HepG2 (cell line): ENCODE data around the gene STAP1. TPM values are rescaled to one million over a fixed set of nuclear protein-coding genes. Genes with fewer than 3 reads are reported as not detected.

Source experiments
- ATAC-seq: fragments of 200-7000 bp; cut with Tn5 transposase; 3 replicates; pipeline ENCODE4 v1.9.1; 2020; ENCODE audit warnings: mild to moderate bottlenecking, moderate library complexity
- BruUV-seq: library from RNA; stranded (reverse); fragments of 400-500 nt; replicated peaks from 2 replicates; lab custom pipeline; 2021; lab: Mats Ljungman, UMichigan
- CTCF ChIA-PET: fragments of 300-600 bp; formaldehyde crosslinking; extraction: SDS; loops from one replicate; lab custom pipeline; 2021; ENCODE audit warnings: low total read pairs, inconsistent platforms, low intra/inter-chr PET ratio; lab: Yijun Ruan, JAX
- POLR2A ChIA-PET: fragments of 350-600 bp; sonication (Branson Sonifier 250); formaldehyde crosslinking; loops from one replicate; lab custom pipeline; 2020; ENCODE audit warnings: antibody characterized with exemption, inconsistent platforms; lab: Yijun Ruan, JAX
- DNase-seq: peaks from one replicate; pipeline ENCODE4 v3.0.0-alpha.2; 2015; ENCODE audit warnings: low spot score
- FAIRE-seq: peaks from 3 replicates; lab custom pipeline; 2011; peaks lifted over from hg19 to GRCh38; lab: Jason Lieb, UNC
- H2AFZ ChIP-seq: one replicate; pipeline ENCODE4 v1.6.1; 2011; ENCODE audit warnings: low read length, inconsistent platforms
- H3K27ac ChIP-seq: fragments of 300-600 bp; 3 replicates; pipeline ENCODE4 v1.8.0; 2011; ENCODE audit warnings: mixed run types, mild to moderate bottlenecking, mixed read lengths, low read length, inconsistent platforms; ENCODE audit not compliant: insufficient read depth; ENCODE audit errors: extremely low read length
- H3K27me3 ChIP-seq, 2 experiments: fragments of 200-600 bp in 1 of 2; 2 replicates in 1 of 2; 3 replicates in 1 of 2; pipeline versions ENCODE4 v1.6.0 to v1.8.0; 2011; ENCODE audit warnings: low read length in 2 of 2, mild to moderate bottlenecking in 2 of 2, moderate library complexity in 2 of 2, inconsistent platforms in 1 of 2; ENCODE audit not compliant: insufficient read depth in 2 of 2, control insufficient read depth in 1 of 2
- H3K36me3 ChIP-seq, 2 experiments: fragments of 200-600 bp in 1 of 2; replicated peaks in 1 of 2; 2 replicates in 1 of 2; 3 replicates in 1 of 2; pipeline versions ENCODE4 v1.5.1 to v1.8.0; 2011; ENCODE audit warnings: low read length in 2 of 2, inconsistent platforms in 1 of 2; ENCODE audit not compliant: insufficient read depth in 2 of 2, control insufficient read depth in 1 of 2
- H3K4me1 ChIP-seq: 2 replicates; pipeline ENCODE4 v1.5.1; 2012; ENCODE audit warnings: low read length, inconsistent platforms; ENCODE audit not compliant: insufficient read depth
- H3K4me2 ChIP-seq: 2 replicates; pipeline ENCODE4 v1.6.0; 2011; ENCODE audit warnings: low read depth, low read length, inconsistent platforms
- H3K4me3 ChIP-seq, 3 experiments: fragments of 200-600 bp in 1 of 3; sonication (generic), shearing (Covaris generic) in 1 of 3; replicated peaks in 1 of 3; 2 replicates each; pipeline ENCODE4 v1.5.1; 2011 to 2016; ENCODE audit warnings: low read length in 3 of 3, inconsistent platforms in 2 of 3, low read depth in 2 of 3, mild to moderate bottlenecking in 2 of 3, control low read depth in 1 of 3, mixed read lengths in 1 of 3; ENCODE audit not compliant: insufficient read depth in 1 of 3
- H3K79me2 ChIP-seq: one replicate; pipeline ENCODE4 v1.6.1; 2011; ENCODE audit warnings: low read length, inconsistent platforms; ENCODE audit not compliant: insufficient read depth
- H3K9ac ChIP-seq: 2 replicates; pipeline ENCODE4 v1.6.0; 2011; ENCODE audit warnings: mild to moderate bottlenecking, low read depth, low read length, inconsistent platforms; ENCODE audit not compliant: insufficient read depth
- H3K9me3 ChIP-seq: 2 replicates; pipeline ENCODE4 v1.5.1; 2012; ENCODE audit warnings: mild to moderate bottlenecking, low read length
- H4K20me1 ChIP-seq: 2 replicates; pipeline ENCODE4 v1.6.0; 2011; ENCODE audit warnings: inconsistent platforms, mild to moderate bottlenecking, low read length, moderate library complexity; ENCODE audit not compliant: insufficient read depth
- E2F5 ChIP-seq: sonication (generic); formaldehyde crosslinking; conservative IDR thresholded peaks from 2 replicates; pipeline ENCODE4 v1.4.0; 2020; ENCODE audit warnings: missing genetic modification reagents
- IKZF4 ChIP-seq: sonication (generic); formaldehyde crosslinking; IDR thresholded peaks from 2 replicates; pipeline ENCODE4 v1.5.1; 2020; ENCODE audit warnings: borderline replicate concordance, mild to moderate bottlenecking, low read depth, missing genetic modification reagents; ENCODE audit errors: not compliant biosample characterization
- JUN ChIP-seq: sonication (generic); formaldehyde crosslinking; IDR thresholded peaks from 2 replicates; pipeline ENCODE4 v1.4.0; 2020; ENCODE audit warnings: mild to moderate bottlenecking, missing genetic modification reagents
- KDM4B ChIP-seq: sonication (generic); formaldehyde crosslinking; IDR thresholded peaks from 2 replicates; pipeline ENCODE4 v1.4.0; 2020; ENCODE audit warnings: missing genetic modification reagents
- SIN3A ChIP-seq: IDR thresholded peaks from 2 replicates; pipeline ENCODE4 v1.6.1; 2011; ENCODE audit warnings: low read depth, mild to moderate bottlenecking, control low read depth, low read length, borderline replicate concordance
- ZMYM3 ChIP-seq: sonication (generic); formaldehyde crosslinking; IDR thresholded peaks from 2 replicates; pipeline ENCODE4 v1.5.1; 2020; ENCODE audit warnings: mild to moderate bottlenecking, missing genetic modification reagents
- ZNF296 ChIP-seq: sonication (generic); formaldehyde crosslinking; conservative IDR thresholded peaks from 2 replicates; pipeline ENCODE4 v1.5.0; 2020; ENCODE audit warnings: mild to moderate bottlenecking, missing genetic modification reagents
- ZNF331 ChIP-seq: sonication (generic); formaldehyde crosslinking; IDR thresholded peaks from 2 replicates; pipeline ENCODE4 v1.4.0; 2020; ENCODE audit warnings: missing genetic modification reagents
- ZNF788 ChIP-seq: sonication (generic); formaldehyde crosslinking; IDR thresholded peaks from 2 replicates; pipeline ENCODE4 v1.5.0; 2020; ENCODE audit warnings: mild to moderate bottlenecking, missing genetic modification reagents, borderline replicate concordance
- WGBS: methylation state at CpG from one replicate; pipeline ENCODE4 v1.1.6; 2017; ENCODE audit warnings: low lambda C conversion rate; 5-methylcytosine and 5-hydroxymethylcytosine counted together
- in situ Hi-C: cut with HindIII; loops from 2 replicates; pipeline ENCODE4 v1.10.0; 2017; ENCODE audit warnings: low pct_unique_long_range_greater_than_20kb; ENCODE audit not compliant: extremely low pct_ligation_motif_present
- intact Hi-C: fragments of 100-400 bp; cut with micrococcal nuclease; formaldehyde crosslinking; loops from one replicate; pipeline ENCODE4 v1.10.0; 2022; ENCODE audit not compliant: unreplicated experiment
- polyA plus RNA-seq, 8 experiments: library from polyadenylated mRNA; depleted of rRNA in 3 of 8; stranded (reverse) in 7 of 8; unstranded in 1 of 8; fragments of >200 nt; fragmentation: Illumina TruSeq in 4 of 8; extraction: Trizol in 4 of 8; gene quantifications; 2 replicates each; pipeline versions ENCODE4 v1.2.1 to v1.2.3, GENCODE V29; 2011 to 2016; ENCODE audit warnings: low read depth in 4 of 8, missing spikeins in 1 of 8, mixed read lengths in 1 of 8; ENCODE audit not compliant: insufficient read depth in 1 of 8
- total RNA-seq, 5 experiments: library from RNA; depleted of rRNA; stranded (reverse); fragments of >200 nt; fragmentation: Illumina TruSeq; extraction: Trizol; gene quantifications; 2 replicates each; pipeline ENCODE4 v1.2.3, GENCODE V29; 2016; ENCODE audit warnings: low read depth in 1 of 5
- TF ChIP-seq, protein P1 (sequence below): sonication (generic); formaldehyde crosslinking; IDR thresholded peaks from 2 replicates; pipeline ENCODE4 v1.5.0; 2020; ENCODE audit warnings: mild to moderate bottlenecking, missing genetic modification reagents, moderate library complexity
- TF ChIP-seq, protein P2 (sequence below): sonication (generic); formaldehyde crosslinking; IDR thresholded peaks from 2 replicates; pipeline ENCODE4 v1.4.0; 2020; ENCODE audit warnings: missing genetic modification reagents, borderline replicate concordance

The STAP1 gene
- total and polyA plus RNA-seq, 2 of the 13 experiments (the other 11 are each of a cell fraction or from before 2014, with no cell fraction given), result not detected

- H3K9me3 ChIP-seq, result no peaks in the 10 kb centered on the region
- no peak overlapping the region for H3K4me3 ChIP-seq
- no peak overlapping the region for H3K27ac ChIP-seq
- no peak for ATAC-seq
- no peak overlapping the region for H2AFZ ChIP-seq
- no peak overlapping the region for H3K4me2 ChIP-seq
- no peaks in the 10 kb centered on the region for H3K4me1 ChIP-seq
- H4K20me1 ChIP-seq, result no peaks in the 10 kb centered on the region
- H3K9ac ChIP-seq, result no peak overlapping the region
- no peaks in the 10 kb centered on the region for H3K36me3 ChIP-seq
- BruUV-seq, result no TSS peak
- in situ Hi-C loops, result no loop called here
- CTCF ChIA-PET, result no interaction called here
- DNase-seq, result no peak
- intact Hi-C loops, result no loop called here
- no peaks in the 10 kb centered on the region for H3K27me3 ChIP-seq
- no peaks in the 10 kb centered on the region for H3K79me2 ChIP-seq
- 39% methylated on average over 8 of the region's 8 CpGs for WGBS
- POLR2A ChIA-PET, result no interaction called here
- TF ChIP-seq ZNF331 (CRISPR knock-in tag) (no peak), ZMYM3 (CRISPR knock-in tag) (no peak), SIN3A (no peak), ZNF788 (no peak), IKZF4 (CRISPR knock-in tag) (no peak), ZNF296 (CRISPR knock-in tag) (no peak), E2F5 (CRISPR knock-in tag) (no peak), KDM4B (CRISPR knock-in tag) (no peak), JUN (CRISPR knock-in tag) (no peak)
- TF ChIP-seq, protein P1, sequence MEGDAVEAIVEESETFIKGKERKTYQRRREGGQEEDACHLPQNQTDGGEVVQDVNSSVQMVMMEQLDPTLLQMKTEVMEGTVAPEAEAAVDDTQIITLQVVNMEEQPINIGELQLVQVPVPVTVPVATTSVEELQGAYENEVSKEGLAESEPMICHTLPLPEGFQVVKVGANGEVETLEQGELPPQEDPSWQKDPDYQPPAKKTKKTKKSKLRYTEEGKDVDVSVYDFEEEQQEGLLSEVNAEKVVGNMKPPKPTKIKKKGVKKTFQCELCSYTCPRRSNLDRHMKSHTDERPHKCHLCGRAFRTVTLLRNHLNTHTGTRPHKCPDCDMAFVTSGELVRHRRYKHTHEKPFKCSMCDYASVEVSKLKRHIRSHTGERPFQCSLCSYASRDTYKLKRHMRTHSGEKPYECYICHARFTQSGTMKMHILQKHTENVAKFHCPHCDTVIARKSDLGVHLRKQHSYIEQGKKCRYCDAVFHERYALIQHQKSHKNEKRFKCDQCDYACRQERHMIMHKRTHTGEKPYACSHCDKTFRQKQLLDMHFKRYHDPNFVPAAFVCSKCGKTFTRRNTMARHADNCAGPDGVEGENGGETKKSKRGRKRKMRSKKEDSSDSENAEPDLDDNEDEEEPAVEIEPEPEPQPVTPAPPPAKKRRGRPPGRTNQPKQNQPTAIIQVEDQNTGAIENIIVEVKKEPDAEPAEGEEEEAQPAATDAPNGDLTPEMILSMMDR, result no peak
- TF ChIP-seq, protein P2, sequence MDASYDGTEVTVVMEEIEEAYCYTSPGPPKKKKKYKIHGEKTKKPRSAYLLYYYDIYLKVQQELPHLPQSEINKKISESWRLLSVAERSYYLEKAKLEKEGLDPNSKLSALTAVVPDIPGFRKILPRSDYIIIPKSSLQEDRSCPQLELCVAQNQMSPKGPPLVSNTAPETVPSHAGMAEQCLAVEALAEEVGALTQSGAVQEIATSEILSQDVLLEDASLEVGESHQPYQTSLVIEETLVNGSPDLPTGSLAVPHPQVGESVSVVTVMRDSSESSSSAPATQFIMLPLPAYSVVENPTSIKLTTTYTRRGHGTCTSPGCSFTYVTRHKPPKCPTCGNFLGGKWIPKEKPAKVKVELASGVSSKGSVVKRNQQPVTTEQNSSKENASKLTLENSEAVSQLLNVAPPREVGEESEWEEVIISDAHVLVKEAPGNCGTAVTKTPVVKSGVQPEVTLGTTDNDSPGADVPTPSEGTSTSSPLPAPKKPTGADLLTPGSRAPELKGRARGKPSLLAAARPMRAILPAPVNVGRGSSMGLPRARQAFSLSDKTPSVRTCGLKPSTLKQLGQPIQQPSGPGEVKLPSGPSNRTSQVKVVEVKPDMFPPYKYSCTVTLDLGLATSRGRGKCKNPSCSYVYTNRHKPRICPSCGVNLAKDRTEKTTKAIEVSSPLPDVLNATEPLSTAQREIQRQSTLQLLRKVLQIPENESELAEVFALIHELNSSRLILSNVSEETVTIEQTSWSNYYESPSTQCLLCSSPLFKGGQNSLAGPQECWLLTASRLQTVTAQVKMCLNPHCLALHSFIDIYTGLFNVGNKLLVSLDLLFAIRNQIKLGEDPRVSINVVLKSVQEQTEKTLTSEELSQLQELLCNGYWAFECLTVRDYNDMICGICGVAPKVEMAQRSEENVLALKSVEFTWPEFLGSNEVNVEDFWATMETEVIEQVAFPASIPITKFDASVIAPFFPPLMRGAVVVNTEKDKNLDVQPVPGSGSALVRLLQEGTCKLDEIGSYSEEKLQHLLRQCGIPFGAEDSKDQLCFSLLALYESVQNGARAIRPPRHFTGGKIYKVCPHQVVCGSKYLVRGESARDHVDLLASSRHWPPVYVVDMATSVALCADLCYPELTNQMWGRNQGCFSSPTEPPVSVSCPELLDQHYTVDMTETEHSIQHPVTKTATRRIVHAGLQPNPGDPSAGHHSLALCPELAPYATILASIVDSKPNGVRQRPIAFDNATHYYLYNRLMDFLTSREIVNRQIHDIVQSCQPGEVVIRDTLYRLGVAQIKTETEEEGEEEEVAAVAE (CRISPR knock-in tag), result no peak
- no peak for FAIRE-seq
Measured at GRCh38 chr4:67581208-67581857, 22.8 kb downstream of the STAP1 start.
